CD14-positive monocyte (primary cell): Measurements from ENCODE around the gene ASB1. TPM values are rescaled to one million over a fixed set of nuclear protein-coding genes. Genes with fewer than 3 reads are reported as not detected.

ENCODE experiments used
- DNase-seq, 3 donors: peaks; one replicate each; pipeline ENCODE4 v3.0.0-alpha.2; 2011 to 2022
- H2AFZ ChIP-seq: 2 replicates; pipeline ENCODE4 v1.6.0; 2012; ENCODE audit warnings: mild to moderate bottlenecking, low read depth, low read length, inconsistent platforms; ENCODE audit not compliant: insufficient read depth, poor library complexity, severe bottlenecking
- H3K27ac ChIP-seq, 2 donors: 1 replicate in 1 of 2; 2 replicates in 1 of 2; pipeline ENCODE4 v1.5.1; 2012 to 2013; ENCODE audit warnings: low read length in 2 of 2, control low read depth in 1 of 2, inconsistent platforms in 1 of 2, low read depth in 1 of 2, mild to moderate bottlenecking in 1 of 2
- H3K27me3 ChIP-seq, 2 donors: one replicate each; pipeline versions ENCODE4 v1.6.0 to v1.6.1; 2011 to 2013; ENCODE audit warnings: low read length in 2 of 2; ENCODE audit not compliant: control insufficient read depth in 2 of 2, insufficient read depth in 2 of 2
- H3K36me3 ChIP-seq, 2 donors: replicated peaks in 1 of 2; 1 replicate in 1 of 2; 2 replicates in 1 of 2; pipeline versions ENCODE4 v1.5.1 to v1.6.1; 2012 to 2013; ENCODE audit warnings: low read length in 2 of 2, control low read depth in 1 of 2, inconsistent platforms in 1 of 2, mild to moderate bottlenecking in 1 of 2; ENCODE audit not compliant: insufficient read depth in 2 of 2, control insufficient read depth in 1 of 2
- H3K4me1 ChIP-seq, 2 donors: 1 replicate in 1 of 2; 2 replicates in 1 of 2; pipeline versions ENCODE4 v1.5.1 to v1.6.1; 2012 to 2013; ENCODE audit warnings: low read length in 2 of 2, control low read depth in 1 of 2, inconsistent platforms in 1 of 2, mild to moderate bottlenecking in 1 of 2, moderate library complexity in 1 of 2; ENCODE audit not compliant: insufficient read depth in 2 of 2, control insufficient read depth in 1 of 2
- H3K4me2 ChIP-seq: replicated peaks from 2 replicates; pipeline ENCODE3; 2012; ENCODE audit warnings: low read length, moderate library complexity, mild to moderate bottlenecking; ENCODE audit not compliant: poor library complexity, severe bottlenecking; ENCODE audit errors: extremely low read depth
- H3K4me3 ChIP-seq, 3 experiments: fragments of 200-600 bp in 1 of 3; sonication (generic) in 1 of 3; replicated peaks in 1 of 3; 1 replicate in 2 of 3; 2 replicates in 1 of 3; pipeline ENCODE4 v1.5.1; 2011 to 2013; ENCODE audit warnings: low read length in 3 of 3, mild to moderate bottlenecking in 3 of 3, control low read depth in 2 of 3, low read depth in 2 of 3, inconsistent platforms in 1 of 3, moderate library complexity in 1 of 3
- H3K79me2 ChIP-seq: 2 replicates; pipeline ENCODE4 v1.6.0; 2012; ENCODE audit warnings: mild to moderate bottlenecking, control low read depth, inconsistent platforms, low read length, moderate library complexity; ENCODE audit not compliant: insufficient read depth
- H3K9ac ChIP-seq: 2 replicates; pipeline ENCODE4 v1.6.0; 2017; ENCODE audit warnings: low read length, mild to moderate bottlenecking; ENCODE audit not compliant: insufficient read depth, poor library complexity, severe bottlenecking
- H3K9me3 ChIP-seq, 2 donors: replicated peaks in 1 of 2; 1 replicate in 1 of 2; 2 replicates in 1 of 2; pipeline versions ENCODE4 v1.5.1 to v1.6.1; 2012 to 2013; ENCODE audit warnings: low read length in 2 of 2, control low read depth in 1 of 2; ENCODE audit not compliant: control insufficient read depth in 1 of 2, insufficient read depth in 1 of 2
- H4K20me1 ChIP-seq: 2 replicates; pipeline ENCODE4 v1.6.0; 2012; ENCODE audit warnings: mild to moderate bottlenecking, low read length, control low read depth, moderate library complexity; ENCODE audit not compliant: insufficient read depth
- H3K27ac Mint-ChIP-seq, 7 donors: one replicate each; pipeline ENCODE4 v1.8.0; 2020; ENCODE audit warnings: mild to moderate bottlenecking in 7 of 7, mixed read lengths in 7 of 7, moderate library complexity in 6 of 7, inconsistent platforms in 2 of 7
- H3K27me3 Mint-ChIP-seq, 3 donors: one replicate each; pipeline ENCODE4 v1.8.0; 2021 to 2022; ENCODE audit warnings: low read depth in 3 of 3, mild to moderate bottlenecking in 3 of 3, mixed read lengths in 3 of 3, moderate library complexity in 3 of 3, inconsistent platforms in 1 of 3
- H3K36me3 Mint-ChIP-seq, 2 donors: one replicate each; pipeline ENCODE4 v1.8.0; 2020; ENCODE audit warnings: mixed read lengths in 2 of 2, inconsistent platforms in 1 of 2, mild to moderate bottlenecking in 1 of 2
- H3K4me1 Mint-ChIP-seq: one replicate; pipeline ENCODE4 v1.8.0; 2020; ENCODE audit warnings: mild to moderate bottlenecking, mixed read lengths
- H3K4me3 Mint-ChIP-seq, 2 donors: one replicate each; pipeline ENCODE4 v1.8.0; 2020; ENCODE audit warnings: mild to moderate bottlenecking in 2 of 2, mixed read lengths in 2 of 2, moderate library complexity in 1 of 2
- H3K9me3 Mint-ChIP-seq, 7 donors: one replicate each; pipeline ENCODE4 v1.8.0; 2020 to 2022; ENCODE audit warnings: mixed read lengths in 7 of 7, mild to moderate bottlenecking in 6 of 7, moderate library complexity in 6 of 7, inconsistent platforms in 2 of 7
- WGBS: methylation state at CpG from one replicate; pipeline ENCODE4 v1.1.5; 2013; ENCODE audit warnings: missing lambda C conversion rate; ENCODE audit not compliant: insufficient coverage; 5-methylcytosine and 5-hydroxymethylcytosine counted together
- intact Hi-C, 2 donors: fragments of 100-400 bp; cut with micrococcal nuclease; formaldehyde crosslinking; loops; one replicate each; pipeline versions ENCODE4 v1.15.0 to v1.15.1; 2023
- polyA plus RNA-seq, 3 donors: library from polyadenylated mRNA; depleted of rRNA in 1 of 3; unstranded in 2 of 3; stranded (reverse) in 1 of 3; fragments of 300-500 nt in 2 of 3; fragments of >200 nt in 1 of 3; fragmentation: Illumina TruSeq in 2 of 3; gene quantifications; 1 replicate in 2 of 3; 2 replicates in 1 of 3; pipeline ENCODE4 v1.2.3, GENCODE V29; 2012 to 2021
- TF ChIP-seq, protein P1 (sequence below): fragments of 200-600 bp; IDR thresholded peaks from one replicate; pipeline ENCODE4 v1.8.0; 2022; ENCODE audit warnings: antibody characterized with exemption, mild to moderate bottlenecking

ASB1 gene
- polyA plus RNA-seq, 3 donors, result 15.1 to 22.0 (median 16.0) TPM

DNA sequence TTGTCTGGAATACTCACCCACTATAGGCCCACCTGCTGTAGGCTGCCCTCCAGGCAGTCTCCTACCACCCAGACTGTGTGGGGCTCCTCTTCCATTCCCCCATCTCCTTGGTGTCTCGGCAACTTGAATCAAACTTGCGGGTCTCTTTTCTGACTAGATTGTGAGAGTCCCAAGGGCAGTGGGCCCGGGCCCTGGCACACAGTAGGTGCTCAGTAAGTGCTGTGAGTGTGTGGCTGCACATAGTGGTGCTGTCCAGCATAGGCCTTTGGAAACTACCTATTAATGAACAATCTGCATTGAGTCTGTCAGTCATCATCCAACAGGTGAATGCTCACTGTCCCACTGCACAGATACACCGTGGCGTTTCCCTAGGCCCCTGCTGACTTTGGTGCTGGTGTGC lies 43.6 kb upstream of the ASB1 start:
- no peaks in the 10 kb centered on the region for H3K27me3 Mint-ChIP-seq
- peaks cover 91% of the 10 kb centered on the region for H3K4me1 Mint-ChIP-seq
- H3K27ac Mint-ChIP-seq, result peak overlapping the region; percentile 96 to 99 (median 98)

DNA sequence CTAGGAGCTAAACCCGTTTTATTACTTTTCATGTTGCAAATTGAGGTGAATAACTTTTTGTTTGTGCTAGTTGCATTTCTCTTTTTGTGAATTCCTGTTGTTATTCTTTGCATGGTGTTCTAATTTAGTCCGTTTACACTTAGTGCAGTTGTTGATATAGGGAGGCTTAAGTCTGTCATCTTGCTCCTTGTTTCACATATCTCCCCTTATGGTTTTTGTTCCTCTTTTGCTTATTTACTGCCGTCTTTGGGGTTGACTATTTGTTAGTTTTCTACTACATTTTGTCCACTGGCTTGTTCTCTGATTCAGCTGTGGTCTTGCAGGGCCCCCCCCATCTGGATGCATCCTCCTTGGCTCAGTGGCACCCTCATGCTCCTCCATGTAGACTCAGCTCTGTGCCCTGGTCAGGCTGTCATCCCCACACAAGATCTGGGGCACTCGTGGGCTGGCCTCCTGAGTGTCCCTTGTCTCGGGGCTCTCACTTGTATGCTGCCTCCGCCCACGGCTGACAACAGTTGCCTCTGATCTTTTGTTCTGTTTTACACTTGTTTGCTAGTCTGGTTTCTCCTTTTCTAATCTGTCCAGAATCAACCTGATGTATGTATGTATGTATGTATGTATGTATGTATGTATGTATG lies 42.9 kb upstream of the ASB1 start:
- no peaks in the 10 kb centered on the region for H3K9me3 ChIP-seq
- Mint-ChIP-seq H3K9me3 (peaks cover 2 to 15% (median 5%) of the 10 kb centered on the region in 7 donors), H3K36me3 (no peaks in the 10 kb centered on the region), H3K27ac (peak overlapping the region; percentile 92 to 98 (median 98)), H3K4me1 (peaks cover 92% of the 10 kb centered on the region), H3K4me3 (peak overlapping the region; percentile 60 to 71), H3K27me3 (no peaks in the 10 kb centered on the region)
- H3K79me2 ChIP-seq, result no peaks in the 10 kb centered on the region
- TF ChIP-seq, protein P1, sequence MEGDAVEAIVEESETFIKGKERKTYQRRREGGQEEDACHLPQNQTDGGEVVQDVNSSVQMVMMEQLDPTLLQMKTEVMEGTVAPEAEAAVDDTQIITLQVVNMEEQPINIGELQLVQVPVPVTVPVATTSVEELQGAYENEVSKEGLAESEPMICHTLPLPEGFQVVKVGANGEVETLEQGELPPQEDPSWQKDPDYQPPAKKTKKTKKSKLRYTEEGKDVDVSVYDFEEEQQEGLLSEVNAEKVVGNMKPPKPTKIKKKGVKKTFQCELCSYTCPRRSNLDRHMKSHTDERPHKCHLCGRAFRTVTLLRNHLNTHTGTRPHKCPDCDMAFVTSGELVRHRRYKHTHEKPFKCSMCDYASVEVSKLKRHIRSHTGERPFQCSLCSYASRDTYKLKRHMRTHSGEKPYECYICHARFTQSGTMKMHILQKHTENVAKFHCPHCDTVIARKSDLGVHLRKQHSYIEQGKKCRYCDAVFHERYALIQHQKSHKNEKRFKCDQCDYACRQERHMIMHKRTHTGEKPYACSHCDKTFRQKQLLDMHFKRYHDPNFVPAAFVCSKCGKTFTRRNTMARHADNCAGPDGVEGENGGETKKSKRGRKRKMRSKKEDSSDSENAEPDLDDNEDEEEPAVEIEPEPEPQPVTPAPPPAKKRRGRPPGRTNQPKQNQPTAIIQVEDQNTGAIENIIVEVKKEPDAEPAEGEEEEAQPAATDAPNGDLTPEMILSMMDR, result no peak
- H3K27me3 ChIP-seq, result no peaks in the 10 kb centered on the region
- no peaks in the 10 kb centered on the region for H4K20me1 ChIP-seq
- no peaks in the 10 kb centered on the region for H3K36me3 ChIP-seq
- peak overlapping the region; percentile 56 to 94 for H3K27ac ChIP-seq
- H3K4me1 ChIP-seq, result peaks cover 96 to 100% of the 10 kb centered on the region in 2 donors
- peak; percentile 16 to 24 (median 17) for DNase-seq
- intact Hi-C loops, result no loop called here
- H2AFZ ChIP-seq, result no peak overlapping the region
- H3K4me3 ChIP-seq, result peak overlapping the region in 1 of 3 experiments; percentile 71
- no peak overlapping the region for H3K9ac ChIP-seq
- WGBS, result 27% methylated on average over 3 of the region's 7 CpGs
- H3K4me2 ChIP-seq, result peak overlapping the region; percentile 76

More for the DNA sequence above, 43.6 kb upstream of the ASB1 start:
- Histone ChIP-seq H3K9me3 (no peaks in the 10 kb centered on the region), H3K4me3 (peak overlapping the region in 1 of 3 experiments; percentile 71), H4K20me1 (no peaks in the 10 kb centered on the region), H3K27me3 (no peaks in the 10 kb centered on the region), H3K36me3 (no peaks in the 10 kb centered on the region), H3K4me2 (peak overlapping the region; percentile 76), H3K79me2 (no peaks in the 10 kb centered on the region), H3K27ac (peak overlapping the region; percentile 94), H2AFZ (peak overlapping the region; percentile 36), H3K9ac (peak overlapping the region; percentile 50), H3K4me1 (peaks cover 95 to 100% of the 10 kb centered on the region in 2 donors)
- Mint-ChIP-seq H3K36me3 (no peaks in the 10 kb centered on the region), H3K4me3 (peak overlapping the region; percentile 64 to 87), H3K9me3 (peaks cover 2 to 15% (median 5%) of the 10 kb centered on the region in 7 donors)
- DNase-seq, result no peak
- WGBS, result no CpG with 5 or more reads among the region's 5 CpGs
- TF ChIP-seq, protein P1, result no peak
- intact Hi-C loops, result no loop called here
